GM21381 (cell line): Measurements from ENCODE around the gene SLC25A22.

Source experiments
- ATAC-seq: cut with Tn5 transposase; IDR thresholded peaks from one replicate; pipeline ENCODE4 v1.9.1; 2021; ENCODE audit warnings: mild to moderate bottlenecking, moderate library complexity; ENCODE audit not compliant: unreplicated experiment

Gene SLC25A22

GRCh38 chr11:823441-824291, 25.6 kb upstream of the SLC25A22 start:
- no peak for ATAC-seq

GRCh38 chr11:821512-822371, 23.7 kb upstream of the SLC25A22 start:
- ATAC-seq: no peak

DNA sequence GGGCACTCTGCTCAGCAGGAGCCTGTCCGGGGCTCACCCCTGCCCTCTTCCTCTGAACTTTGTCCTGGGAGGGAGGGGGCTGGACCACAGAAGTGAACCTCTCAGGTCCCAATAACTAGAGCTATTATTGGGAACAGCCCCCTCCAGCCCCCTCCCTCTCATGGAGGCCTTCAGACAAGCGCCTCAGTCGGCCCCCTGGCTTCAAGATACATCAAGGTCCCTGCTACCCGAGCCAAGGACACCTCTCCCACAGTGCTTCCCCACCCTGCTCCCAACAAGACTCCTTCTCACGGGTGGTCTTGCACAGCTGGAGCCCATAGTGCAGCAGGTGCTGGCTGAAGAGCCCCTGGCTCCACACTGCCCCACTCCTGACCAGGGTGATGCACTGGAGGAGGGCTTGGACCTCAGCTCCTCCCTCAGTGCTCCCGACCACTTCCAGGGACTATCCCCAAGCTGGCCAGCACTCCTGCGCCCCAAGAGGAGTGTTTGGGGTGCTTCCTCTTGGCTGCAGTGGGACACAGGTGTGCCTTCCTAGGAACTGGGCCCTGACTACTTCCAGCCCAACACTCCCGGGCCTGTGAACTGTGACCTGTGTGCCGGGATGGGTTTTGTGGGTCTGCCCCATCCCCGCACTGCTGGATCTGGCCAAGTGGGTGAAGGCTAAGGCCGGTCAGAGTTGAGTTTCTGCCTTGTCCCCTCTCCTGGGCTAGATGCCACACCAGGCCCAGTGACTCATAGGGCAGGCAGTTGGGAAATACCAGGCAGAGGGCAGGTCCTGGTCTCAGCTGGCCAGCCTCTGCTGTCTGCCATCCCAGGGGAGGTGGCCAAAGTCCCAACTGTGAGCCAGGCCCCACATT, 22.8 kb upstream of the SLC25A22 start:
- ATAC-seq: no peak

DNA sequence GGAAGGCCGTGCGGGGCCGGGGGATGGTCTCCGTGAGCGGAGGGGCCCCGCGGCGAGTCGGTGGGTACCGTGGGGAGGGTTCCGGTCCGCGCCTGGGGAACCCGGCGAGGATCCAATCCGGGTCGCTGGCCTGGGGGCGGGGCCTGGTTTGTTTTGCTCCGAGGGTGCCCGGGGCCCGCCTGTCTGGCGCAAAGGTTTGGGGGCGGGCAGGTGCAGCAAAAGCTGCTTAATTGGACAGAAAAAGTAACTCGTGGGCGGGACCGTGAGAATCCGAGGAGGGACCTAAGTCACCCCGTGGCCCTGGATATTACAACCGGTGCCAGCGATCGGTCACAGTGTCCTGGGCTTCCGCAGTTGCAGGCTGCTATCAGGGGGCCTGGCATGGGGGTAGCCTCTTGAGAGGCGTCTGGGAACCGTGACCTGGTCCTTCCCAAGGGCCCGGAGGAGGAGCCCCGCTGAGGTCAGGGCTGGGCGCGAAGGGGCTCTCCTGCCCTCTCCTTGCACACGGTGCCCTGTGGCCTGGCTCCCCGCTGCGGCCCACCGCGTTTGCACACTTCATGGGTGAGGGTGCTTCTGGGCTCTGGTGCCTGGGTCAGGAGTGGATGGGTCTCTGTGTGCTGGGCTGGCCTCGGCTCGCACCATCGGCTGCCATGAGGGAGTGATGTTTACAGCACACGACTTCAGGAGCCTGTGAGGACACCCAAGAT, 22.0 kb upstream of the SLC25A22 start:
- ATAC-seq: peak; percentile 64

DNA sequence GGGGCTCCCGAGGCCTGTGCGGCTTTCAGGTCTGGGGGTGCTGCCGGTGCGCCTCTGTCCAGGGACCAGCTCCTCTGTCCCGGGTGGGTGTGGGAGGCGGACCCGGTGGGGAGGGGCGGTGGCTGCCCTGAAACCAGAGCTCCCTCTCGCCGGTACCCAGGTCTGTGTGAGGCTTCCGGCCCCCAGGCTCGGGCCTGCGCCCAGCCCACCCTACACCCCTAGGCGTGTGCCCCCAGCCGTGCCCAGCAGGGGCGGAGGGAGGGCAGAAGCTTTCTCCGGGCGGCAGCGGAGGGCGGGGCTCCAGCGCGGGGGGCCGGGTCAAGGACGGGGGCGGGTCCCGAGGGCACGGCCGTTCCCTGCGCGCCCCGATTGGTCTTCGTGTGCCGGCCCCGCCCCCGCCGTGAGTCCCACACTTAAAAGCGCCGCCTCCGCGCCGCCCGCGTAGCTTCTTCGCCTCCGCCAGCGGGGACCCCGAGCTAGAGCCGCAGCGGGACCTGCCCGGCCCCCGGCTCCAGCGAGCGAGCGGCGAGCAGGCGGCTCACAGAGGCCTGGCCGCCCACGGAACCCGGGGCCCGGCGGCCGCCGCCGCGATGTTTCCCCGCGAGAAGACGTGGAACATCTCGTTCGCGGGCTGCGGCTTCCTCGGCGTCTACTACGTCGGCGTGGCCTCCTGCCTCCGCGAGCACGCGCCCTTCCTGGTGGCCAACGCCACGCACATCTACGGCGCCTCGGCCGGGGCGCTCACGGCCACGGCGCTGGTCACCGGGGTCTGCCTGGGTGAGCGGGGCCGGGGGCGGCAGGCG, 21.2 kb upstream of the SLC25A22 start:
- ATAC-seq: peak; percentile 57

DNA sequence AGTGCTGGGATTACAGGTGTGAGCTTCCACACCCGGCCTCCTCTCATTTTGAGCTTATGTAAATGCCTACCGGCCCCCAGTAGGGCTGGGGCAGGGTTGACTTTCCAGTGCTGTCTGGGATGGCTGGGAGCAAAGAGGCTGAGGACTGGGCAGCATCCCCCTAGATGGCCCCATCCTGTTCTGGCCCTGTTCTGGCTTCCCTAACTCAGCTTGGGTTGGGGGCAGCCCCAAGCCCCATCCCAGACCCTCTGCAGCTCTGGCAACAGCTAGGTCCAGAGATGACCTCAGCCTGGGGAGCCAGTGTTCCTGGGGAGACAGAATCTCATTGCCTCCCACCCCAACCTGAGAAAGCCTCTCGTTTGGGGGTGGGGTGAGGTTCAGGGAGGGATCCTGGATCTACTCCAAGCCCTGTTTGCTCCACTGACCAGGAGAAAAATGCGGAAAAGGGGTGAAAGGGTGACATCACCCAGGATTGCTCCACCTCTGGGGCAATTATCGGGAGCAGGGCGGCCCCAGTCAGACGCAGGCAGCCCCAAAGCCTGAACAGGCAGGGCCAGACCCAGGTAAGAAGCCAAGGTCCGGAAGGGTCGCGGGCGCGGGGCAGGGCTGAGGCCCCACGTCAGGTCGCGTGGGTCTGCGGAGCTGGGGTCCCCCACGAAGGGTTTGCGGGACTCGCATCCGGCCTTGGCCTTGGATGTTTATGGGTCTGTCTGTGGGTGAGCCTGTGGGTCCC, 20.5 kb upstream of the SLC25A22 start, which contains the start of gene PNPLA2:
PNPLA2 (plus strand) TSS at position 519 of the 733 bp plus-strand sequence. CDS start 805 bp downstream, outside the sequence.
- ATAC-seq: no peak

DNA sequence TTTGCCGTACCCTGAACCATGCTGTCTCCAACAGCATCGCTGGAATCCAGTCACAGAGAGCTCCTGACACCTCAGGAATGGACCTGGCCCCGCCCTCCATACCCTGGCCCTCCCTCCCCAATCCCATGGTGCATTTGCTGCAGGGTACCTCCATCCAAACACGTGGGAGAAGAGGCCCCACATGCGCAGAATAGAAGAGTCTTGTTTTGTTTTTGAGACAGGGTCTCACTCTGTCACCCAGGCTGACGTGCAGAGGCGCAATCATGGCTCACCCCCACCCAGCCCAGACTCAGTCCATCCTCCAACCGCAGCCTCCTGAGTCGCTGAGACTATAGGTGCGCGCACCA, 18.3 kb upstream of the SLC25A22 start:
- no peak for ATAC-seq

DNA sequence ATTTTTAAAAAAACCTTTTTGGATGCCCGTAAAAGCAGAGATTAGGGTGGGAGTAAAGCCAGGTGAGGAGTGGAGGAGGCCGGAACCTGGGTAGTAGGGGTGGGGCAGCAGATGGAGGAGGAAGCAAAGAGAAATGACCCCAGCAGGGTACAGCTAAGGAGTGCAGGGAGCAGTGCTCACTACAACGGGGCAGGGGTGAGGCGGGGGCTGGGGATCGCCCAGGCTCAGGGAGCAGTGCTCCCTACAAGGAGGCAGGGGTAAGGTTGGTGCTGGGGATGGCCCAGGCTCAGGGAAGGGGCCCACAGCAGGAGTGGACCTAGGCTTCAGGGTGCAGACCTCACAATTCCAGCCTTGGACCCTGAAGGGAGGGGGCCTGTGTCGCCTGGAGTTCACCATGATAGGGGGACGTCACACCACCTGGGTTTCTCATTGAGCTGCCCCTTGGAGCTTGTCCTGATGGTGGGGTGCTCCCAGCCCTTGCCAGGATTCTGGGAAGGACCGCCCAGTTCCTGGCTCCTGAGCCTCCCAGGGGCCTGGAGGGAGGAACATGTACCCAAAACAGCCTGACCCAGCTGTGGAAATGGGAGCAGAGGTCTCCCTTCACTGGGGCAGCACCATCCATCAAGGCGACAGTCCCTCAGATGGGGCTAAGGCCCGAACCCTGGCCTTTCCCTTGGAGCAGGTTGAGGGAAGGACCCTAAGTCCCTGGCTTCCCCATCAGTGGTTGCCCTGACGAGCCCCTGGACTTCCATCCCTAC, 17.8 kb upstream of the SLC25A22 start:
- ATAC-seq: no peak

DNA sequence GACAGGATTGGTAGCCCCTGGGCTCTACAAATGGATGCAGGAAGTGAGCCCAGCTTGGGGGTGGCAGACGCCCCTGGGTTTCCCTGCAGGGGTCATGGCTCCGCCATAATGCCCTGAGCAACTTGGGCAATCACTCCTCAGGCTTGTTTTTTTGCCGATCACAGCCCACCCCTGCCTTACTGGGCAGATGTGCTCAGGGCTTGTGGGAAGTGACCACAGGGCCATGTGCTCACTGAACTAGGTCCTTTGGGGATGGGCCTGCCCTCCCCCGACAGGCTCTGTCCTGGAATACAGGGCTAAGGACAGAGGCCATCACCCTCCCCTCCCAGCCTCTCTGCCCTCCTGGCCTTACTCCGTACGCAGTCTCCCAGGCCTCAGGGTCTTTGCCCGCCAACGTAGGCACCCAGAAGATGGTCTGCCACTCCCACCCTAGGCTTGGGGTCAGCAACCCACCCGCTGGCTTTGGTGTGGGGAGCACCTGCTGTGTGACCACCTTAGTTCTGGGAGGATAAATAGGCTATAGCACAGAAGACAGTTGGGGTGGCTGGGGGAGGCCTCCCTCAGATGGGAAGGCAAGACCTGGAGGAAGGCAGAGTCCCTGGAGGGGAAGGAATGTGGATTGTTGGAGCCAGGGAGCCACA, 15.5 kb upstream of the SLC25A22 start:
- ATAC-seq: no peak

GRCh38 chr11:813072-813455, 15.0 kb upstream of the SLC25A22 start:
- ATAC-seq: no peak

GRCh38 chr11:812390-812789, 14.3 kb upstream of the SLC25A22 start:
- no peak for ATAC-seq

DNA sequence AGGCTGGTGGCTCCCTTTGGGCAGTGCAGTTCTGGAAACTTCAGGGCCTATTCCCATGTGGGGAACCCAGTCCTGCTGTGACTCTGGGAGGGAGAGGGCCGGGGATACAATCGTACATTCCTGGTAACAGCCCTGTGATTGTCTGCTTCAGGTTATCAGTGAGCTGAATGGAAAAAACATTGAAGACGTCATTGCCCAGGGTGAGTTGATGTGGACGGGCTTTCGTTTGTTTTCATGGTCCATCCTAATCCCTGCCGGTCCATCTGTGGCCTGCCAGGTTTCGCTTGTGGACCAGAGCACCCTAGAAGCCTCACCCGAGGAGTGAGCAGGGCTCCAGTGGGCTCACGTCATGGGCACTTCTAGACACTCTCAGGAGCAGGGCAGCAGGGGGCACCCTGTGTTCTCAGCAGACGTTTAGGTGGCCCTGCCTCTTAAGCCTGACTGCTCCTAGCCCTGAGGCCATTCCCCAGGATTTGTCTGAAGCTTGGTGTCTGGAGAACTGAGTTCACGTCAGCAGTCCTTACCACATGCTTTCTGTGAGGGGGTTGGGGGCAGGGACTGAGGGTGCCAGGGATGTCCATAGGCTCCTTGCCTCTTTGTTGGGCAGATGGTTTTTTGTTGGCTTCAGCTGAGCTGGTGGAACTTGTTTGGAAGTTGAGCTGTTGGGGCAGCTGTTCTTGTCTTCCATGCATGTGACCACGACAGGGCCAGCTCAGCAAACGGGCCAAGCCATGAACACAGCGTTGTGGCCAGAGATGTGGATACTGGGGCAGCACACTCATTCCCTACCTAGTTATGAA, 13.6 kb upstream of the SLC25A22 start:
- no peak for ATAC-seq

DNA sequence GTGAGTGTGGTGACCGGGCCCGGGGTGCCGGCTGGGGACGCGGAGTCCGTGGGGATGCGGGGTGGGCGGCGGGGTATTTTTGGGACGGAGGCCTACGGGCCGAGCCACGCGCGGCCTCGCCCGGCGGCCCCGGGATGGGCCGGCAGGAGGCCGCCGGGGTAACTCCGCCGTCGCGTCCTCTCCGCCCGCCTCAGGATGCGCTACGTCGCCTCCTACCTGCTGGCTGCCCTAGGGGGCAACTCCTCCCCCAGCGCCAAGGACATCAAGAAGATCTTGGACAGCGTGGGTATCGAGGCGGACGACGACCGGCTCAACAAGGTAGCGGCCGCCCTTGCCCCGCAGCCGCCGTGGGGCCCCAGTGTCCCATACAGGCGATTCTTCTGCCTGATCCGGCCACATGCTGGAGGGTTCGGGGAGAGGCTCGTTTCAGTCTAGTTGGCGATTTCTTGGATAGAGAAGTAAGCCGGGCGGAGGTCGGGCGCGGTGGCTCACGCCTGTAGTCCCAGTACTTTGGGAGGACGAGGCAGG, 12.0 kb upstream of the SLC25A22 start:
- ATAC-seq: peak; percentile 12

GRCh38 chr11:809287-810039, 11.4 kb upstream of the SLC25A22 start, which contains the start of gene RPLP2:
Gene RPLP2 (plus strand): TSS chr11:809967. CDS start chr11:810235, 268 bp downstream.
- ATAC-seq: peak; percentile 76

GRCh38 chr11:808427-809286, 10.6 kb upstream of the SLC25A22 start:
- ATAC-seq: no peak
